NCI-H1694 (cell line): ENCODE measurements around the gene FOXF1.

ENCODE experiments used
- DNase-seq: peaks from one replicate; lab custom pipeline; 2025; lab: John Stamatoyannopoulos, UW

The FOXF1 gene

DNA sequence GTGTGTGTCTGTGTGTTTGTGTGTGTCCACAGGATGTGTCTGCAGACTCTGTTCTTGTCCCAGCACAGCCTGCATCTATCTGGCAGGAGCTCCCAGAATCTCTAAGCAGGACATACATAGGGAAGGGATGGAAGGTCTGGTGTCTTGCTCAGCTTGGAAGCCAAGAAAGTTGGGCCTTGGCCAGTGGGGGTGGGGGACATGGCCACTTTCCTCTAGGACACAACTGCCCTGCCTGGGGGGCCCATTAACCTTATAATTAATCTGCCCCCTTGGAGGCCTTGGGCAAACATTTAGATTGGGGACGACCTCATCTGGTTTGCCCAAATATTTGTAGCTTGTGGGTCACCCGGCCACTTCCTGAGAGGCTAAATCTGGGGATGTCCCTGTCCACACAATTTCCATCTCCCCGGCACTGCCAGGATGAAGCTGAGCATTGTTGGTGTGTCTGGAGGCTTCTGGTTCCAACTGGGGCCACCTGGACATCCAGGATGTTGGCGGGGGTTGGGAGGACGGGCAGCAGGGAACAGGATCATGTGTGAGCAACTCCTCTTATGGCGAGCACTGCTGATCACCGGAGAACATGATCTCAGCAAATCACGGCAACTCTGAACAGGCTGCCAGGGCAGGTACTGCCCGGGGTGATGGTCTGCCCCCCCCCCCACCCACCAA is 17.2 kb upstream of the FOXF1 start:
- DNase-seq = no peak

DNA sequence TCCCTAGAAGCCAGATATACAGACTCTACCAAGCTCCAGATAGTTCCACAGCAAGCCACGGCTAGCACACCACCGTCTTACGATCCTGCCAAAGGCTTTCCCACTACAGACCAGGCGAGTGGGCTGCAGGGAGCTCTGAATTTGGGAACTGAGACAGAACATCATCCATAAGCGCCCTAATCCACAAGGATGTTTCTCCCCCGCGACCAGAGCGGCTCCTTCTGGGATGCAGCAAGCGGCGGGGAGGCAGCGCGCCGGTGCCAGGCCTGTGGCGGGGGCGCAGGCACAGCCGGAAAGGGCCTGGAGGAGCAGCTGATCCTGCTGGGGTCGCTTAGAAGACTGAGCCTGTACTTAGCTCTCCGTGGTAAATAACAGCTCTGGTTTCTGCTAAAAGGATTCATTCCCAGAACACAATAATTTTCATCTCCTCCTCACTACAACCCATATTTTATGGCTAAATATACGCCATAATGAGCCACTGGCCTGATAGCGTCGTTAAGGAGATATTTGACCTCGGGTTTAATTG is 16.2 kb upstream of the FOXF1 start:
- no peak for DNase-seq

DNA sequence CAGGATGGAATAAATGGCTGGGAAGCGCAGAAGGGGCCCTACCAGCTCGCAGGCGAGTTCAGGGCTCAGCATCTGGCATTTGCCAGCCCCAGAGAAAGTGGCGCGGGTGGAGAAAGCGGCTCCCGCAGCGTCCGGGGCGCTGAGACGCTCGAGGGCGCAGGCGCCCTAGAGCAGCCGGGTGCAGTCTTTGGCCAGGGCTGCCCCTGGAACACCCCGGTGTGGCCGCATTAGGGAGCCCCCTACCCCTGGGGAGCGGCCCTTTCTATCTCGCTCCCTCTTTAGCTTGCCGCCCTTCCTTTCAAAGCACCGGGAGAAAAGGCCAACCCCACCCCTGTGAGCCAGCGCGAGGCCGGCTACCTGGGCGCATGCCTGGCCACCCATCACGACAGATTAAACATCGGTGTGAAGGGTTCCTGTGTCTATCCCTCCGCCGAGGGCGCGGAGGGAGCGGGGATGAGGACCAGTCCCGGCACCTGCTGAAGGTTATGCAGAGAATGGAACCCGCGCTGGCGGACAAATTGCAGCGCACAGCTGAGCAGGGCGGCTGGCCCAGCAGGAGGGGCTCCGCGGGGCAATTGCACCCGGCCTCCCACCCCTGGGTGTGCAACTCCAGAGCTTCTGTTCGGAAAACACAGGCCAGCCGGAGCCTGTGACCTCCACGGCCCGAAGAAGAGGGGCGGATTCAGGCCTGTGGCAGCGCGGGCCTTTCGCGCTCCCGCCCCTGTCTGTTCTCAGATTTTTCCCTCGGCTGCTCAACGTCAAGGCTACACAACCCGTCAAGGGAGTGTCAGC is 15.6 kb upstream of the FOXF1 start:
- DNase-seq = no peak

DNA sequence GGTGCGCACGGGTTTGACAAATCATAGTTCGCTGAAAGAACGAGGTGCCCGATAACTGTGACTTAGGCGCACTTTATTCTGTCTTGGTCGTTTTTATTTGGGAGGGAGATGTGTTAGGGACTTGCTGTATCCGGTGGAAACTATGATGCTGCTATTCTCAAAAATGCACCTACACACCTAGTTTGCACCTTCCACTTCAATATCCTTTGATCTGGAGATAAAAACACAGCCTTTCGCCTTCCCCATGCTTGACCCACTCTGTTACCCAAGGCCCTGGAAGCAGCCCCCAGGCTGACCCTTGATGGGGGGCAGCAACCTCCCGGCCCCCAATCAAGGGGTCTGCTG is 15.0 kb upstream of the FOXF1 start:
- DNase-seq = no peak

DNA sequence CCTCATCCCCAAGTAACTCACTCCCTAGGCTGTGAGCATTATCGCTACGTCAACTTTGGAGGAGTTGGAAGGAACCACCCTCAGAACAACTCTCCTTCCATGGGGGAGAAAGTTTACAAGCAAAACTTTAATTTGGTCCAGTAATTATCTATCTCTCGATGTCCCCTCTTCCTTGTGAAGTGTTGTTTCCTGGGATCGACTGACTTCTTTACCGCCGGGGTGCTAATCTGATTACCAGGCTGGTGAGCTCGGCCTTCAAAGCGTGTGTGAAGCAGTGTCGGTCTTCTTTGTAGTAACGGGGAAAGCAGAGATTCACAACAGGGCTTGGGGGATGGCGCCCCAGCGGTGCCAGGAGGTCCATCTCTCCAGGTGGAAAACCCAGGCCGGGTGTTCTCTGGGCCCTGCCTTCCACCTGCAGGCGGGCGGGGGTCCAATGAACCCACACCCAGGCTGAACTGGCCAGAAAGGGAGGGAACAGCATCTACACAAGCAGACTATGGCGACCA is 14.5 kb upstream of the FOXF1 start:
- no peak for DNase-seq

DNA sequence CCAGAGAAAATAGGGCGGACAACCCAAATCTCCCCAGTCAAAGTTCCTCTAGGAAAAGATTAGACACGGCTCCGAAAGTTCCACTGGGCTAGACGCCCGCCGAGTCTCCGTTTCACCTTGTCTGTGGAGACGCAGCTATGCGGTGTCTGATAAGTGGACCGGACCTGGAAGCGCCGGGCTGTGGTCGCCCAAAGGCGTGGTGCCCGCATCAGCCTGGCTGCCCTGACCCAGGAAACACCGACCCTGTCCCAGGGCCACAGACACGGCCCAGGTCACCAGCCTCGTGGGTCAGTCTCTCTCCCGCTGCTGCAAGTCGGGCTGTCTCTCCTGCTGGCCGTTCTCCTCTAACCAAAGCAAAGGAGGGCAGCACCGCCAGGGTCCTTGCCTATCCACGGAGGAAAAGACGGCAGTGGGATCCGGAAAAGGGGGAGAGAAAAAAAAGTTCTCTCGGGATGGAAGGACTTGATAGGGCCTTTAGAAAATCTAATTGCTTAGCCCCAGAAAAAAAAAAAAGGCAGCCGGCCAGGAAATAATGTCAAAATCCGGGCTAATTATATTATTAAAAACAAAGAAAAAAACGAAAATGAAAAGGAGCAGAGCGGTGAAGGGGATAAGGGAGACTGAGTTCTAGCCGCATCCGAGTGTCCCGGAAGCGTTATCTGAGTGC is 13.9 kb upstream of the FOXF1 start:
- no peak for DNase-seq

DNA sequence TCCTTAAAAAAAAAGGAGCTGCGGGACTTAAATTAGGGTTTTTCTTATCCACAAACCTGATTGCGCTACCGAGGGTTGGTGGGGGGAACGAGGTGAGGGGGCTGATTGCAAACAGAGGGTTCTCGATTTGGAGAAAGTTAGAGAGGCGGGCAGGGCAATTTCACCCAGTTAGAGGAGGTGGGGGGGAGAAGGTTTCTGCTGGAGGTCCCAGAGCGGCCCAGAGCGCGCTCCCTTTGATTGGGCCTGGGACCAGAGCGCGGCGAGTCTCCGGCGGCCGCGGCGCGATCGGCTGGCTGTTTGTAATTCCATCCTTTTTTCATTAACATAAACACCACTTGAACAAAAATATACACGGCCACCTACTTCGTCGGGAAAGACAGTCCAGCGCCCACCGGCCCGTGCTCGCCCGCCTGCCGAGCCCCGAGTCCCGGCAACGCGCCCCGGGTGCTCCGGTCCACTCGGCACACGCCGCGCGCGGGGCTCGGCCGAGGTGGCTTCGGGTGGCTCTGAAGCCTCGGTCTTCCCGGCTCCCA is 13.3 kb upstream of the FOXF1 start:
- DNase-seq = no peak

DNA sequence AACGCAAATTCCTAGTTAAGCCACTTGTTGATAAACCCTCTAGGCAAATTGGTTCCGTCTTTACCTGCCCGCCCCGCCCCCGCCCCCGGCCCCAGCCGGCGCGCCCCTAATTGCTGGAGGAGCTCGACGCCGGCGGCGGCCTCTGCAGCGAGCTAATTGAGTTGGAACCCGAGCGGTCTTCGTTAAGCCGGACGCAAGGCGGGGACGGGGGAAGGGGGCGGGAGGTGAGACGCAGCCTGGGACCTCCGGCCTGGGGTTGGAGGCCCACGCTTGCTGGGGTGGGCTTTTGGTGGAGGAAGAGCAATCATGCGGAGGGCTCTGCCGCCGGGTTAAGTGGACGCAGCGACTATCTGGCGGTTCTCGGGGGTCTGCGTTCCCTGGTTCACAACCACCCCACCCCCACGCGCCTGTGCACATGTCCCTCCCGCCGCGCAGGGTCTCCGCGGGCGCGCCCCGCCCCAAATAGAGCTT is 12.7 kb upstream of the FOXF1 start:
- no peak for DNase-seq

DNA sequence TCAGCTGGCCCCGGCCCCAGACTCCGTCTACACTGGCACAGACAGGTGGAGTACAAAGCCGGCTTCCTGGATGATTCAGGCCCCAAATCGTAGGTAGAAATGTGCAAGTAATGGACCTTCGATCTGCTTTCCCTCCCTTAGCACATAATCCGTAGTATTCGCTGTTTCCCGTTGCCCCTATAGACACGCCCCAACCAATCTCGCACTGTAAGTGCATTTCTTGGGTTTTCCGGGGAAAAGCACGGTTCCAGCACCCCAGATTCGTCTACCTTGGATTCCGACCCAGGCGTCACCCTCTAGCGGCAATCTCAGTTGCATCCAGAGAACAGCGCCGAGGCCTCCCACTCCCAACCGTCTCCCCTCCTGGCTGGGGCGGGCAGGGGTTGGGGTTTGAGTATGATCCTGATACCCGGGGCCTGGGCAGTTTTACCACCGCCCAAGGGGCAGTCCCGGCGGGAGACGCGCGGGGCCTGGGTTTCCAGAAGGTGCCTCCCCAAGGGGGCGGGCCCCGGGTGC is 12.1 kb upstream of the FOXF1 start:
- DNase-seq = no peak

DNA sequence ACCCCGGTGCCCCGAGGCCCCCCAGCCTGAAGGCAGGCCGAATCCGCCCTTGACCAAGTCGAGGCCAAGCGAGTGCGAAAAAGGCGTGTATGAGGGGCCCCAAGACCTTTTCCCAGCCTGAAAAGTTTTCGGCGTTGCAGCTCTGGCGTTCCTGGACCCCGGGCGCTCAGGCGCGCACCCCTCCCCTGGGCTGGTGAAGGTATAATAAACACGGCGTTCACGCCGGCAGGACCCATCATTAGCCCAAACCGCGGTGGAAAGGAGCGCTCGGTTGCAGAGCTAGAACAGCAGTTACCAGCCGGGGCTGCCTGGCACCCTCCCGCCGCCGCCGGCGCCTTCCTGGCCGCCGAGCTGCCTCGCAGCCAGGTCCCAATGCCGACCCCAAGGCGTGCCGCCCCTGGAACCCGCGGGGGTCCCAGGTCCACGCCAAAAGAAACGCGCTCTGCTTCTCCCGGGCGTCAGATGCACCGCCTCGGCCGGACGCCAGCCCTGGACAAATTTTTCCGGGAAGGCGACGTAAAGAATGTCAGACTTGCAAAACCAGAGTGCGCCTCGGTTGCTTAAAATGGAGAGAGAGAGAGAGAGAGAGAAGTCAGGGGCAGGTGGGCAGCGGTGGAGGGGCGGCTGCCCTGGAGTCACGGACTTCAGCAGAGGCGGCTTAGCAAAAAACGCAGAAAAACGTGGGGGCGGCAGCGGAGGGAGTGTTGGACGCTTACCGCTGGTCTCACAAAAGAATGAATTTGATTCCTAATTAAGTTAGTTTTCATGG is 11.5 kb upstream of the FOXF1 start:
- DNase-seq = no peak

DNA sequence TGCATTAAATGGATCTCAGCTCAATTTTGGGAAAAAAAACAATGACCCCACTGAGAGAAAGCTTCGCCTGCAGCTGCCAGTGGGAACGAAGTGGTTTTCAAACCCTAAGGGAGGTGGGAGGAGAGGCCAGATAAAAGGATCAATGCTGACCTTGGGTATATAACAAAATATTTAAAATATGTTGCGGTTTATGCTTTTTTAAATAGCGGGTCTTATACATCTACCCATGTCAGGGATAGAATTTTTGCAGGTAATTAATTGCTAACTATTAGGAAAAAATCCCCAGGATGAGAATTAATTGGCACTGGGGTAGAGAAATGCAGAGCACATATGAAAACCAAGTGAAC is 10.9 kb upstream of the FOXF1 start:
- DNase-seq = no peak

DNA sequence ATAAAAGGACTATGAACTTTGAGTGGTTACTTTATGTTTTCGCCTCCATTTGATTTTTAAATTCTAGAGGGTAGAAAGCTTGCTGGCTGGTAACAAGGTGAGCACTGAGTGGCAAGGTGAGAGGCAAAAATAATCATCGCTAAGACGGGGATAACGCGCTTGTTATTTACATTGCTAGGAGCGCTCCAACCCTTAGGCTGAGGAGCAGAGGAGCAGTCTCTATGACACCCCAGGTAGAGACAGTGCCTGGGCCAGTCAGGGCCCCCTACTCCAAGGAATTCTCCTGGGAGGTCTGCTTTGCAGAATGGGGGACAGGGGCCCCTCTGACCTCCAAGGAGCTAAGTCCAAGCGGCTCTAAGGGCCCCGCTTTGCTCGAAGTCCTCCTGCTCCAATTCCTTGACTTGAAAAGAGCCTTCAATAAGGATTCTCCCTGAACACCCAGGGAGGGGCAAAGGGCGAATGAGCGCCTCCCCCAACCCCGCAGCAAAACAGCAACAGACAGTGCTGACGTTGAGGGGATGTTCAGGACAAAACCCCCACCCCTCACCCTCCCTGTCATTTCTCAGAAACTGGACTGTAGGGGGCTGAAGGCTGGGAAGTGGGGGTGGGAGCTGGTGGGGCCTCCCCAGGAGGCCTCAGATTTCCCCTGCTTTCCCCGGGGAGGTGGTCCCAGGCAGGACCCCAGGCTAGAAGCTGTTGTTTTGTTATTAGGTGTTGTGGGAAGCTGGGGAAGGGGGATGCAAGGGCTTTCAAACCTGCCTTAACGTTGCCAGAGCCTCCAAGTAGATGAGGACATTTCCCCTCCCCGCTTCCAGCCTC is 10.2 kb upstream of the FOXF1 start:
- DNase-seq = no peak

DNA sequence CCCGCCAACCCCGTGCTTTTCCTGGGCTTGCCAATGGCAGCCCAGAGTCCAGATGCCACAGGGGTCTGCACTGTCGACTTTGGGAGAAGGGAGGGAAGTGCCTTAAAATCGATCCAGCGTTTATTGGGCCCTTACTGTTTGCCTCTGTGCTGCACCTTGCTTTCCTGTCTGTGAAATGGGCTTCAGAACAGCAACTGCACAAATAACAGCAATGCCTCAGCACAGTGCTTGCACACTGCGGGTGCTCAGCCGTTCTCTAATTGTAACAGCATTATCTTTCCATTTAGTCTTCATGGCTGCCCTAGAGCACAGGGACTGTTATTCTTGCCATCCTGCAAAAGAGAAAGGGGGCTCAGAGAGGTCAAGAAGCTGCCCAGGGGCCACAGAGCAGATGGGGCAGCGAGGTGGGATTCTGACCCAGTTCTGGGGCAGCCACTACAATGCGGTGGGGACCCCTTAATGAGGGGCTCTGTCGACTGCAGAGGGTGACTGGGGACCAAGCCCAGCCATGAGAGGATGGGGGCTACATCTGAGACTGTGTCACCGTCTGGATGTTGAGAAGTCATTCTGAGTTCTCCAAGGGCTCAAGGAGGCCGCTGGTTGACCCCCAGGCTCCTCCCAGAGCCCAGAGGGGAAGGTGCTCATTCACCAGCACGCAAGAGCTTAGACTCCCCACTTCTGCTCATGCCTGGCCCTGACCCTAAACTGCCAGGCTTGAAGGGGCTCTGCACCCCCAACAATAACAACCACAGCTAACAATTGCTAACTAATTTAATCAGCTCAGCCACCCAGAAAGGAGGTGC is 9.4 kb upstream of the FOXF1 start:
- no peak for DNase-seq

DNA sequence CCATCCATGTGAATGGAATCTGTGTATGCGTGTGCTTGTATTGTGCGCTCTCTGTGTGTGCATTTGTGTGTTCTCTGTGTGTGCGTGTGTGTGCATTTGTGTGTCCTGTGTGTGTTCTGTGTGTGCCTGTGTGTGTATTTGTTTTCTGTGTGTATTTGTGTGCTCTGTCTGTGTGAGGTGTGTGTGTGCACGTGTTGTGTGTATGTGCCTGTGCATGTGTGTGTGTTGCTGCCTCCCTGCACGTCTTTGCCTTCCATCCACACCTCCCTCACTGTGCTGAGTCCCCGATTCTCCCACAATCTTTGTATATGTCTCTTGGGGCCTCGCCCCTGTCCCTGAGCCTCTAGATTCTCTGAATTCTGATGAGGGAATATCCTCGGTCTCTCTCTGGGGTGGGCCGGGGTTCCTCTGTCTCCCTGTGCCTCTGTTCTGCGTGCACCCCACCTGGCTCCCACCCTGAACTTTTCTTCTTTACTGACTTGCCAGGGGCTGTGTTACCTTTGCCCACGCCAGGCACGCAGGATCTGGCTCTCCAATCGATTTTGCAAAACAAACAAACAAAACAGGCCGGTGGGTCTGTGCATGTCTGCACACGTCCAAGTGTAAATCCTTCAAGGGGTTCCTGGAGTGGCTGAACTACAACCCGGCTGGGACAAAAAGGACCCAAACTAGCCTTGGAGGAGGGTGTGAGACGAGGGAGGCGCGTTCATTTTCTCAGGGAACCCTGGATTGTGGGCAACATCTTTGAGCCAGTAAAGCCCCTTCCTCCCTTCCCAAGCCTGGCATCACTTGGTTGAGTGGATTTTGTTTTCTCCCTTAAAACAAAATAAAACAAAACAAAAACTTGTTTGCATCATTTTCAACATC is 8.1 kb upstream of the FOXF1 start:
- DNase-seq = no peak

DNA sequence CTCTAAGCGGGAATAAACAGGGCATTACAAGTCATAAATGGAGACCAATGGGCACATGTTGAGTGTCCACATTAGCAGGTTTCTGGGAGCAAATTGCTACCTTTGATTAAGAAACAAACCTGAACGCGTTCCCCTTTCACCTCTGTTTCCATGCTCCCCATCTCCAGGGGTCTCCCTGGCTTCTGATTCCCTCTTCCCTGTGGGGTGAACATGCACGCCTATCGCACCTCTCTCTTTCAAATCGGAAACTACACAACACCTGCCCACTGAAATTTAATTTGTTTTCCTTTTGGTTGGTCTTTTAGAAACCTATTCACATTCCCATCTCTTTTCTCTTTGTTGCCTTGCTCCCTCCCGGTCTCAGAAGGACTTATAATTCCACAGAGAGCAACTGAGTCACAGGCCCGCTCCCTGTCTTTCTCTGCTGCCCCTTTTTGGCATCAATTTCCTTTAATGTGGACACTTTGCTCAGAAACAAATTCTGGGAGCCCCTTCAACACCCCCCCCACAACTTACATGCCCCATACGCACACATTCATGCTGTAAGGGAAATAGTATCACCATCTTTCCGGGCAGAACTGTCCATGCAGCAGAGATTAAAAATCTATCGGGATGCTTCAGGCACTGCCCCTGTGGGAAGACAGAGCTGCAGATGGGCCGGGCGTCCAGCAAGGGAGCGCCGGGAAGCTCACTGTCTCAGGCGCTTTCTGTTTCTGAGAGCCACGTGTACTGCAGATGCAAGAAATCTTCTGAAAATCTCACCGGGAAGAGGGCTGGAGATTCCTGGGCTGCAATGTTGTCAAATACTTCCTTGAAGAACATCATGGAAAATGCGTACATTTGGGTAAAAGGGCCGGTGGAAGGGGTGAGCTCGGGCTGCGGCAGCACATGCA is 7.2 kb upstream of the FOXF1 start:
- no peak for DNase-seq

DNA sequence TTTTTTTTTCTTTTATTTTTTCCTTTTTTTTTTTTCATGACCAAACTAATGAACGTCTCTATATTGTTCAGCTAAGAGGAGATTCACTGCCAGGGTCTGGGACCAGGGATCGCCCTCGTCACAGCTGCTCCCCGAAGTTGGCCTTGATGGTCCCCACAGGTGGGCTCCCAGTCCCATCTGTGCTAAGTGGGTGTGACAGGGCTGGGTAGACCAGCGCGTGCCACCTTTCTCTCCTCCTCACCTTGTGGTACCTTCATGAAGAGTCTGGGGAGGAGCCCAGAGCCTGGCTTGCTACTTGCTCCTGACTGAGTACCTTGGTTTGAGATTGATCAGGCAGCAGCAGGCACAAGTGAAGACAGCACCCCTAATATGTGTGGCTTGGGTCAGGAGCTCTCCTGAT is 6.5 kb upstream of the FOXF1 start:
- DNase-seq = no peak

DNA sequence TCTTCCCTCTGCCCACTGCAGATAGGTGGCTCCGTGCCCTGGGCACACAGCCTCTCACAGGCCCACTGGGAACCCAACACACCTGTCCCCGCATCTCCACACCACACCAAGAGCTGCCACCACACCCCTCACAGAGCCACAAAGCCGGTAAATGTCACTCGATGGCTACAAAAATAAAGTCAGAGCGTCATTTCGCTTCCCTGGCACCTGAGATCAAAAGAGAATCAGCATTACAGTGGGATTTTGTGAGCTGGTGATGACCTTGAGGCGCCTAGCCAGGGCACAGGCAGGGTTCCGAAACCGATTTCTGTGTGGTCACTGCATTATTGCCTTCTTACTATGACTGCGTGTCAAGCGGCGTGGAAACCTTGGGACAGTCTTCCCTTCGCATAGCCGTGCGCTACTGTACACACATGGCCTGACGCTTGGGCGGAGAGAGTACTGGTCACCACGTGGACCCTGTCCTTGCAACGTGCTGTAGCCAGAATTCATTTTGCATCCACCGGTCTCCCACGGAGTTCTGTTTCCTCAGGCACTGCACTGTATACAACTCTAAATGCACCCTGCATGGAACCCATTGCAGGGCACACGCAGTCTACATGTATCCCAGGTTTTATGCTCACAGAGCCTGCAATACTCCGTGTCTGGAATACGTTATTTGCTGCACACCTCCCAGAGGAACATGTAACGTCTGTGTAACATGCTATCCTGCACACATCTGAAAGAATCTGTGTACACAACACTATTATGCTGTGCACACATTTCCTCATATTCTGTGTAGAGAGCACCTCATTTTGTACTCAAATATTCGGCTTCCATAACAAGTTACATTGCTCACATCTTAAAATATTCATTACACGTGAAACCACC is 5.8 kb upstream of the FOXF1 start:
- DNase-seq = no peak
